HUES48 (cell line): ENCODE data around the gene RHOXF2.
"Not testable (repeated sequence)": the region's sequence is repeated elsewhere in the genome, so short reads cannot be mapped to it uniquely, and the experiment has no call there.

ENCODE experiments used
- H3K27ac ChIP-seq: one replicate; pipeline ENCODE4 v1.7.0; 2013; ENCODE audit warnings: low read depth, low read length, inconsistent platforms
- H3K27me3 ChIP-seq: 2 replicates; pipeline ENCODE4 v1.6.1; 2013; ENCODE audit warnings: mild to moderate bottlenecking, low read length; ENCODE audit not compliant: control insufficient read depth, insufficient read depth
- H3K36me3 ChIP-seq: 2 replicates; pipeline ENCODE4 v1.6.1; 2013; ENCODE audit warnings: low read length; ENCODE audit not compliant: control insufficient read depth, insufficient read depth
- H3K4me1 ChIP-seq: 2 replicates; pipeline ENCODE4 v1.6.1; 2013; ENCODE audit warnings: mild to moderate bottlenecking, low read length; ENCODE audit not compliant: control insufficient read depth, insufficient read depth
- H3K4me3 ChIP-seq: 2 replicates; pipeline ENCODE4 v1.5.1; 2013; ENCODE audit warnings: mild to moderate bottlenecking, low read depth, low read length
- H3K9ac ChIP-seq: 2 replicates; pipeline ENCODE4 v1.6.1; 2013; ENCODE audit warnings: mild to moderate bottlenecking, low read depth, low read length, moderate library complexity
- H3K9me3 ChIP-seq: 2 replicates; pipeline ENCODE4 v1.6.1; 2013; ENCODE audit warnings: low read length; ENCODE audit not compliant: control insufficient read depth, insufficient read depth

Gene RHOXF2

DNA sequence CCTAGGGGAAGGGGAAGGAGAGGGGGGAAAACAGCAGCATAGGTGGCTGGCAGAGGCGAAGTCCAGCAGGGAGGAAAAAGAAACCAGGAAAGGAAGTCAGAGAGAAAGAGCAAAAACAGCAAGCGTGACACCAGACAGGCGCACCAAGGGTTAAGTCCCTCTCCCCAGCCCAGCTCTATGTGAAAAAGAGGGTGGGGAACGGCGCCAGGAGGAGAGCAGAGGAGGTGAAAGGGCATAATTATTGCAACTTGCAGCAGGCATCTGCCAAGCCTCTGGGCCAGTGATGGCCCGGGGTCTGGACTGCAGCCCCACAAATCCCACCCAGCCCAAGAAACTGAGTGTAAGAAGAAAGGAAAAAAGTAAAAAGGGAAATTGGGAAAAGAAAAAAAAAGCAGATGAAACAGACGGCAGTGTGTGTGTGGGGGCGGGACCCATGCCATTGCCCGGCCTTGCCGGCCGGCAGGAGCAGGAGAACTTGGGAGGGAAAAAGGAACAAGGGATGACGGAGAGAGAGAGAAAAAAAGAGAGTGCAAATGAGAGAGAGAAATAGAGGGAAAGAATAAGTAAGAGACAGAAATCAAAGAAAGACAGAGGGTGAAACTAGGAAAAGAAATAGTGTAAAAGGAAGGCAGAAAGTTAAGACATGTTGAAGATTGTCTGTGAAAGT, 14.1 kb upstream of the RHOXF2 start:
- H3K27me3 ChIP-seq: no peaks in the 10 kb centered on the region
- H3K9me3 ChIP-seq: peaks cover 49% of the 10 kb centered on the region

DNA sequence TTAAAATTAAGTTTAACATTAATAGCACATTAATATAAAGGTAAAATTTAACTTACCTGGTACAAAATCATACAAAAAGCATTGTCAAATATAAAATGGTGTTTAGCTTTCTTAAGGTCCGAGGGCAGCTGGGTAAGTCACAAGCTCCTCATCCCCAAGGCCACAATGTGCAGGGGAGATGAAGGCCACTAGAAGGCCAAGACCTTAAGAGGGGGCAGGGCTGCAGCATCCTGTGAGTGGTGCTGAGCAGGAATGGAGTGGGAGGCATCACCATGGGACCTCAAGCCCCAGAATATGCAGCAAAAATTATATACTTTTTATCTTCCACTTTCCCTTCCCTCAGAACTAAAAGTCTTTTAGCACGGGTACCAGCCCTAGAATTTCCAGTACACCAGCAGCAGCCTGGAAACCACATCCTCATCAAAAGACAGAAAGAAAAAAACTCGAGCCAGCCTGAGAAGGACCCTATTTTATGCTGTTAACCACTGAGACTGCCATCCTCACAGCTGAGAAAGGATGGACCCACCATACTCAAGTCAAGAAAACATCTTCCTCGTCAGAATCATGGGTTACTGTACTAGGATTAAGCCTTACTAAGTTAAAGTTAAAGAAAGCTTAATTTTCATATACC, 13.0 kb upstream of the RHOXF2 start:
- Histone ChIP-seq H3K4me1 (peaks cover 5% of the 10 kb centered on the region; the same call in 1 of the 2 replicates), H3K4me3 (no peak overlapping the region), H3K27me3 (no peaks in the 10 kb centered on the region), H3K27ac (no peak overlapping the region), H3K36me3 (peaks cover 3% of the 10 kb centered on the region; the same call in 1 of the 2 replicates), H3K9ac (no peak overlapping the region), H3K9me3 (peaks cover 49% of the 10 kb centered on the region)

More for the DNA sequence above, 14.1 kb upstream of the RHOXF2 start:
- Histone ChIP-seq H3K4me1 (peaks cover 15% of the 10 kb centered on the region), H3K4me3 (peak overlapping the region; percentile 43; the same call in 1 of the 2 replicates), H3K27ac (peak overlapping the region; percentile 27), H3K9ac (no peak overlapping the region), H3K36me3 (peaks cover 3% of the 10 kb centered on the region; the same call in 1 of the 2 replicates)

- not testable (repeated sequence) for H3K4me3 ChIP-seq, H3K9ac ChIP-seq, H3K36me3 ChIP-seq, H3K4me1 ChIP-seq, H3K27ac ChIP-seq, H3K27me3 ChIP-seq
- peaks cover 49% of the 10 kb centered on the region for H3K9me3 ChIP-seq
Measured at GRCh38 chrX:120146323-120146722, 12.1 kb upstream of the RHOXF2 start.

GRCh38 chrX:120147537-120147936, 10.9 kb upstream of the RHOXF2 start:
- Histone ChIP-seq H3K9me3 (peaks cover 49% of the 10 kb centered on the region), H3K27ac (no peak overlapping the region), H3K4me1 (0 out of 2 replicates have a peak, but pooled peaks cover 2% of the 10 kb centered on the region), H3K9ac (no peak overlapping the region), H3K27me3 (no peaks in the 10 kb centered on the region), H3K36me3 (peaks cover 3% of the 10 kb centered on the region; the same call in 1 of the 2 replicates), H3K4me3 (no peak overlapping the region)

DNA sequence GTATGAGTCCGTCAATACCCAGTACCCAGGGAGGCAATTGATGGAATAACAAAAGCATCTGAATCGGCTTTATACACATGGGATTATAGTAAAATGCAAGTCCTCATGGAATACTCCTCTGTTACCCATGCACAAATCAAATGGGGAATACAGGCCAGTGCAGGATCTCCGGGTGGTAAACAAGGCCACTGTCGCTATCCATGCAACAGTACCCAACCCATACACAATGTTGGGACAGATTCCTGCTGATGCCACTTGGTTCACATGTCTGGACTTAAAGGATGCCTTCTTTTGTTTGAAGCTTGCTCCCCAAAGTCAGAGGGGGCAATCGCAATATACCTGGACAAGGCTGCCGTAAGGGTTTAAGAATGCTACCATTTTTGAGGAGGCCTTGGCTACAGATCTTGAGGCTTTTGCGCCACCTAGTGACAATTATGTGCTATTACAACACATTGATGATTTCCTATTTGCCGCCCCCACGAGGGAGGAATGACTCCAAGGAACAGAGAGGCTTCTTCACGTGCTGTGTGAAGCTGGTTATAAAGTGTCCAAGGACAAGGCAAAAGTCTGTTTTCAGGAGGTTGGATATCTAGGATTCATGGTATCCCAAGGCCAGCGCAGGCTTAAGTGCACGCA, 8.2 kb upstream of the RHOXF2 start:
- H3K27ac ChIP-seq, H3K4me1 ChIP-seq, H3K9ac ChIP-seq, H3K36me3 ChIP-seq, H3K27me3 ChIP-seq, H3K4me3 ChIP-seq: not testable (repeated sequence)
- H3K9me3 ChIP-seq: peaks cover 40% of the 10 kb centered on the region

DNA sequence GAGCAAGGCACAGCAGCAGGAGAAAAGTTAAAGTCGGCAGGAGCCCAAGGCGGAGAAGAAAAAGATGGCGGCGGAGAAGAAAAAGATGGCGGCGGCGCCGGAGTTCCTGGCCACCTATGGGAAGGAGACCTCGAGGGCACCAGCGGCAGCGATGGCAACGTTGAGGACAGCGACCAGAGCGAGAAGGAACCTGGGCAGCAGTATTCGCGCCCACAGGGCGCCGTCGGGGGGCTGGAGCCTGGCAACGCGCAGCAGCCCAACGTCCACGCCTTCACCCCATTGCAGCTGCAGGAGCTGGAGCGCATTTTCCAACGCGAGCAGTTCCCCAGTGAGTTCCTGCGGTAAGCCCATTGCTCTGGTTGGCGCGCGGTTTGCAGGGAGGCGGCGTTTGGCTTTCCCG, 673 bp downstream of the RHOXF2 start:
- not testable (repeated sequence) for H3K9ac ChIP-seq, H3K27ac ChIP-seq, H3K4me3 ChIP-seq, H3K9me3 ChIP-seq, H3K4me1 ChIP-seq, H3K27me3 ChIP-seq, H3K36me3 ChIP-seq

- not testable (repeated sequence) for H3K27ac ChIP-seq, H3K4me1 ChIP-seq, H3K9me3 ChIP-seq, H3K36me3 ChIP-seq, H3K27me3 ChIP-seq, H3K4me3 ChIP-seq, H3K9ac ChIP-seq
Measured at GRCh38 chrX:120193254-120193653, 34.8 kb downstream of the RHOXF2 start.

- H3K9ac ChIP-seq, H3K4me1 ChIP-seq, H3K9me3 ChIP-seq, H3K36me3 ChIP-seq, H3K4me3 ChIP-seq, H3K27me3 ChIP-seq, H3K27ac ChIP-seq: not testable (repeated sequence)
Measured at GRCh38 chrX:120193720-120194119, 35.3 kb downstream of the RHOXF2 start.

GRCh38 chrX:120195786-120196185, 37.4 kb downstream of the RHOXF2 start:
- H3K36me3 ChIP-seq, H3K27ac ChIP-seq, H3K9me3 ChIP-seq, H3K4me3 ChIP-seq, H3K27me3 ChIP-seq, H3K9ac ChIP-seq, H3K4me1 ChIP-seq: not testable (repeated sequence)

- H3K4me1 ChIP-seq, H3K9me3 ChIP-seq, H3K9ac ChIP-seq, H3K4me3 ChIP-seq, H3K27me3 ChIP-seq, H3K36me3 ChIP-seq, H3K27ac ChIP-seq: not testable (repeated sequence)
Measured at GRCh38 chrX:120196626-120197283, 38.3 kb downstream of the RHOXF2 start.

DNA sequence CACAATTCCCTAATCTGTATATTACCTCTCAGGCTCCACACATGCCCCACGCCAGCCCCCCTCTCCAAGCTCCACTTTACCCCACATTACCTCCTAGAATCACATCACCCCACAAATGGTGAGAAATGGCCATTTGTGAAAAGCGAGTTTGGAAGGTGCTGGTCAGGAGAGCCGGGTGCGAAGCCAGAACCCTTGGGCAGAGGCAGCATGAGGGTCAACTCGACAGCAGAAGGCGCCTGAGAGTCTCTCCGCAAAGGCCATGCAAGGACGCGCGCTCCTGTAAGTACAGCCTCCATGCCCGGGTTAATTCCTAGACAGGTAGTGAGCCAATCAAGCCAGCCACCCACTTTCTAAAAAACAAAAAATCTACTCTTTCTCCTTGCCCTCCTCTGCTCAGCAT, 42.4 kb downstream of the RHOXF2 start:
- Histone ChIP-seq H3K4me1 (no peaks in the 10 kb centered on the region), H3K4me3 (no peak overlapping the region), H3K9me3 (no peaks in the 10 kb centered on the region), H3K27ac (no peak overlapping the region), H3K9ac (no peak overlapping the region), H3K27me3 (no peaks in the 10 kb centered on the region), H3K36me3 (no peaks in the 10 kb centered on the region)
